Right lobe of liver (tissue), 4 donors: Measurements from ENCODE around the gene GSN.

ENCODE experiments used
- CTCF ChIP-seq, 4 donors: fragments of 200-600 bp in 3 of 4; fragments of 450-650 bp in 1 of 4; IDR thresholded peaks; one replicate each; pipeline versions ENCODE4 v1.5.1 to v1.8.0; 2016 to 2022; ENCODE audit warnings: antibody characterized with exemption in 4 of 4, mild to moderate bottlenecking in 2 of 4
- POLR2A ChIP-seq: fragments of 450-650 bp; IDR thresholded peaks from one replicate; pipeline ENCODE4 v1.6.1; 2017; ENCODE audit warnings: antibody characterized with exemption, mild to moderate bottlenecking
- donor health status: DM: no; HTN: no; CAD: no.
- donor health status: DM: no; HTN: no; CAD: no.
- donor health status: DM: no; HTN: yes; CAD: no.

DNA sequence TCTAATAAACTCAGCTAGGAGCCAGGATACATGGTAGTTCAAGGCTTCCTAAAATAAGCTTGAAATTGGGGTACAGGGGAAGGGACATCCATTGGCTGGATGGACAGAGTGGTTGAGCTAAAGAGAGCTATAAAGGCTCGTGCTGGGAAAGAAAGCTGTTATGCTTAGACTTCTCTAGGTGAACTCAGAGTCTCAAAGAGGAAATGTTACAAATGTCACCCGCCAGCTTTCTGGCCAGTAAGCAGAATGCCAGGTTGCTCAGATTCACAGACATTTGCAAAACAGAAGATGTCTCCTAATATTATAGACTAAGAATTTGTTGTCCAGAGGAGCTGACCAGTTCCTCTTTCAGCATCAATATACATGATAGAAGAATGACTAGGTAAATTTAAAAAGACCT lies 71.5 kb downstream of the GSN start:
- TF ChIP-seq CTCF (IDR thresholded peaks at IDR 0.05) (no peak), POLR2A (no peak)
